Endothelial cell of umbilical vein (primary cell): ENCODE results near the gene IGFL2. TPM values are rescaled to one million over a fixed set of nuclear protein-coding genes. Genes with fewer than 3 reads are reported as not detected.

ENCODE experiments used
- BruUV-seq: library from RNA; stranded (reverse); fragments of 400-500 nt; replicated peaks from 2 replicates; lab custom pipeline; 2021; lab: Mats Ljungman, UMichigan
- CTCF ChIA-PET: fragments of 300-600, 350-600 bp; sonication (Branson Sonifier 250); formaldehyde crosslinking; loops from one replicate; lab custom pipeline; 2021; ENCODE audit warnings: antibody characterized with exemption, inconsistent platforms; lab: Charles Lee
- POLR2A ChIA-PET: fragments of 300-600, 350-600 bp; sonication (Branson Sonifier 250); formaldehyde crosslinking; loops from one replicate; lab custom pipeline; 2021; ENCODE audit warnings: antibody characterized with exemption, inconsistent platforms; lab: Charles Lee
- DNase-seq: peaks from one replicate; pipeline ENCODE4 v3.0.0-alpha.2; 2011; ENCODE audit warnings: low read depth, low spot score
- FAIRE-seq: peaks from 2 replicates; lab custom pipeline; 2011; peaks lifted over from hg19 to GRCh38; lab: Jason Lieb, UNC
- H2AFZ ChIP-seq: 2 replicates; pipeline ENCODE4 v1.6.0; 2012; ENCODE audit warnings: low read depth, low read length, control low read depth, inconsistent platforms
- H3K27ac ChIP-seq: 2 replicates; pipeline ENCODE4 v1.5.1; 2011; ENCODE audit warnings: low read depth, mild to moderate bottlenecking, control low read depth, low read length, moderate library complexity; ENCODE audit not compliant: insufficient read depth
- H3K27me3 ChIP-seq, 2 experiments: 2 replicates each; pipeline versions ENCODE4 v1.6.0 to v1.6.1; 2011; ENCODE audit warnings: low read length in 2 of 2, mixed read lengths in 1 of 2; ENCODE audit not compliant: control insufficient read depth in 2 of 2, insufficient read depth in 2 of 2
- H3K36me3 ChIP-seq, 2 experiments: 2 replicates in 1 of 2; 3 replicates in 1 of 2; pipeline ENCODE4 v1.5.1; 2011; ENCODE audit warnings: low read length in 2 of 2, mild to moderate bottlenecking in 1 of 2, moderate library complexity in 1 of 2; ENCODE audit not compliant: control insufficient read depth in 2 of 2, insufficient read depth in 2 of 2; ENCODE audit errors: extremely low read depth in 1 of 2
- H3K4me1 ChIP-seq: 3 replicates; pipeline ENCODE4 v1.5.1; 2011; ENCODE audit warnings: mild to moderate bottlenecking, low read length; ENCODE audit not compliant: control insufficient read depth, insufficient read depth; ENCODE audit errors: extremely low read depth
- H3K4me2 ChIP-seq: 2 replicates; pipeline ENCODE4 v1.6.1; 2011; ENCODE audit warnings: low read length, control low read depth, mixed read lengths; ENCODE audit not compliant: insufficient read depth
- H3K4me3 ChIP-seq, 3 experiments: fragments of 200-600 bp in 1 of 3; sonication (generic), shearing (Covaris generic) in 1 of 3; replicated peaks in 1 of 3; 2 replicates each; pipeline ENCODE4 v1.5.1; 2011 to 2016; ENCODE audit warnings: control low read depth in 3 of 3, low read length in 3 of 3, mild to moderate bottlenecking in 2 of 3, inconsistent platforms in 1 of 3, low read depth in 1 of 3, moderate library complexity in 1 of 3; ENCODE audit not compliant: insufficient read depth in 1 of 3
- H3K79me2 ChIP-seq: 2 replicates; pipeline ENCODE4 v1.6.0; 2012; ENCODE audit warnings: low read length, inconsistent platforms; ENCODE audit not compliant: control insufficient read depth, insufficient read depth
- H3K9ac ChIP-seq: replicated peaks from 2 replicates; pipeline ENCODE3; 2011; ENCODE audit warnings: low read length, control low read depth; ENCODE audit not compliant: insufficient read depth; ENCODE audit errors: extremely low read depth
- H3K9me1 ChIP-seq: replicated peaks from 3 replicates; pipeline ENCODE4 v1.6.0; 2011; ENCODE audit warnings: mild to moderate bottlenecking, low read length; ENCODE audit not compliant: control insufficient read depth, insufficient read depth; ENCODE audit errors: extremely low read depth
- H3K9me3 ChIP-seq: replicated peaks from 2 replicates; pipeline ENCODE4 v1.5.1; 2012; ENCODE audit warnings: low read length, inconsistent platforms; ENCODE audit not compliant: control insufficient read depth, insufficient read depth
- H4K20me1 ChIP-seq: replicated peaks from 2 replicates; pipeline ENCODE3; 2011; ENCODE audit warnings: mild to moderate bottlenecking, low read length; ENCODE audit not compliant: control insufficient read depth, insufficient read depth; ENCODE audit errors: extremely low read depth
- GATA2 ChIP-seq: IDR thresholded peaks from 2 replicates; pipeline ENCODE4 v1.7.0; 2011; ENCODE audit warnings: low read depth, mild to moderate bottlenecking, moderate library complexity, mixed read lengths, low read length; ENCODE audit not compliant: insufficient read length, insufficient read depth
- JUN ChIP-seq: IDR thresholded peaks from 2 replicates; pipeline ENCODE4 v1.6.1; 2011; ENCODE audit warnings: borderline replicate concordance, low read depth; ENCODE audit not compliant: insufficient read length, insufficient read depth
- POLR2AphosphoS5 ChIP-seq: IDR thresholded peaks from 2 replicates; pipeline ENCODE4 v1.6.1; 2012; ENCODE audit warnings: low read depth, mild to moderate bottlenecking, control low read depth, low read length, moderate library complexity; ENCODE audit not compliant: insufficient read depth
- dilution Hi-C: fragments of 300-500 bp; cut with MboI; formaldehyde crosslinking; loops from one replicate; pipeline ENCODE4 v1.15.0; 2019; ENCODE audit warnings: low sequenced_read_pairs; ENCODE audit not compliant: extremely low pct_ligation_motif_present
- intact Hi-C: fragments of 100-400 bp; cut with micrococcal nuclease; formaldehyde crosslinking; loops from one replicate; pipeline ENCODE4 v1.10.0; 2022
- polyA plus RNA-seq, 4 experiments: library from polyadenylated mRNA; depleted of rRNA in 3 of 4; stranded (reverse) in 3 of 4; unstranded in 1 of 4; fragments of >200 nt; gene quantifications; 2 replicates each; pipeline versions ENCODE4 v1.2.1 to v1.2.3, GENCODE V29; 2011 to 2012; ENCODE audit warnings: missing spikeins in 1 of 4
- total RNA-seq: library from RNA; stranded (reverse); gene quantifications from 2 replicates; pipeline ENCODE4 v1.2.3, GENCODE V29; 2021
- TF ChIP-seq, protein P1 (sequence below), 2 donors: IDR thresholded peaks; 1 replicate in 1 of 2; 2 replicates in 1 of 2; pipeline ENCODE4 v1.5.1; 2011; ENCODE audit warnings: low read length in 2 of 2, mild to moderate bottlenecking in 2 of 2, moderate library complexity in 2 of 2, control low read depth in 1 of 2, inconsistent platforms in 1 of 2, low read depth in 1 of 2; ENCODE audit not compliant: insufficient read depth in 1 of 2; ENCODE audit errors: extremely low read depth in 1 of 2
- TF ChIP-seq, protein P2 (sequence below): IDR thresholded peaks from 2 replicates; pipeline ENCODE4 v1.6.1; 2011; ENCODE audit not compliant: insufficient read depth, insufficient read length

The IGFL2 gene
- total and polyA plus RNA-seq, 2 donors (not counting 3 experiments of a cell fraction or from before 2014, with no cell fraction given), result not detected

DNA sequence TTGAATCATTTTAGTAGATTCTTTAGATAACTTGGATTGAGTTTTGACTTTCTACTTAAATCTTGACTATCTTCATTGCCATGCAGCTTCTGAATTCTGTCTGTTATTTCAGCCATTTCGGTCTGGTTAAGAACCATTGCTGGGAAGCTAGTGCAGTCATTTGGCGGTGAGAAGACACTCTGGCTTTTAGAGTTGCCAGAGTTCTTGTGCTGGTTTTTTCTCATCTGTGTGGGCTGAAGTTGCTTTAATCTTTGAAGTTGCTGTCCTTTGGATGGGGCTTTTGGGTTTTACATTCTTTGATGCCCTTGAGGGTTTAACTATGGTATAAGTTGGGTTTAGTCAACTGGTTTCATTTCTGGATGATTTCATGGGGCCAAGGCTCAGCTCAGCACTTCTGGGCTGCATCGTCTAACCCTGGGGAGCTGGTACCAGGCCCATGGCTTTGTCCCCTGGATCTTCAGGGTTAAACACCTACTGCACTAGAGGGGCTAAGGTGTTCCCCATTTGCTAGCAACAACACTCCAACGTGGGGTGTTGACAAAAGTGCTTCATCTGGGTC, 10.0 kb upstream of the IGFL2 start:
- POLR2A ChIA-PET, result no interaction called here
- H3K27me3 ChIP-seq, result peaks cover 9 to 30% of the 10 kb centered on the region in 2 experiments
- CTCF ChIA-PET, result no interaction called here
- intact Hi-C loops (no loop called here), dilution Hi-C loops (no loop called here)
- no peak overlapping the region for H2AFZ ChIP-seq
- no peaks in the 10 kb centered on the region for H3K36me3 ChIP-seq
- no peak overlapping the region for H3K4me2 ChIP-seq
- H3K27ac ChIP-seq, result no peak overlapping the region
- no peaks in the 10 kb centered on the region for H3K9me3 ChIP-seq
- DNase-seq (no peak), FAIRE-seq (no peak)
- H4K20me1 ChIP-seq, result no peaks in the 10 kb centered on the region
- TF ChIP-seq POLR2AphosphoS5 (no peak), GATA2 (no peak), JUN (no peak)
- TF ChIP-seq, protein P1, sequence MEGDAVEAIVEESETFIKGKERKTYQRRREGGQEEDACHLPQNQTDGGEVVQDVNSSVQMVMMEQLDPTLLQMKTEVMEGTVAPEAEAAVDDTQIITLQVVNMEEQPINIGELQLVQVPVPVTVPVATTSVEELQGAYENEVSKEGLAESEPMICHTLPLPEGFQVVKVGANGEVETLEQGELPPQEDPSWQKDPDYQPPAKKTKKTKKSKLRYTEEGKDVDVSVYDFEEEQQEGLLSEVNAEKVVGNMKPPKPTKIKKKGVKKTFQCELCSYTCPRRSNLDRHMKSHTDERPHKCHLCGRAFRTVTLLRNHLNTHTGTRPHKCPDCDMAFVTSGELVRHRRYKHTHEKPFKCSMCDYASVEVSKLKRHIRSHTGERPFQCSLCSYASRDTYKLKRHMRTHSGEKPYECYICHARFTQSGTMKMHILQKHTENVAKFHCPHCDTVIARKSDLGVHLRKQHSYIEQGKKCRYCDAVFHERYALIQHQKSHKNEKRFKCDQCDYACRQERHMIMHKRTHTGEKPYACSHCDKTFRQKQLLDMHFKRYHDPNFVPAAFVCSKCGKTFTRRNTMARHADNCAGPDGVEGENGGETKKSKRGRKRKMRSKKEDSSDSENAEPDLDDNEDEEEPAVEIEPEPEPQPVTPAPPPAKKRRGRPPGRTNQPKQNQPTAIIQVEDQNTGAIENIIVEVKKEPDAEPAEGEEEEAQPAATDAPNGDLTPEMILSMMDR (IDR thresholded peaks at IDR 0.05; ENCODE audit: extremely low read depth in 1 of 2, insufficient read depth in 1 of 2, low read depth in 1 of 2, low read length in 2 of 2), result no peak
- TF ChIP-seq, protein P2, sequence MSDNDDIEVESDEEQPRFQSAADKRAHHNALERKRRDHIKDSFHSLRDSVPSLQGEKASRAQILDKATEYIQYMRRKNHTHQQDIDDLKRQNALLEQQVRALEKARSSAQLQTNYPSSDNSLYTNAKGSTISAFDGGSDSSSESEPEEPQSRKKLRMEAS, result no peak
- H3K4me1 ChIP-seq, result peaks cover 13% of the 10 kb centered on the region
- H3K79me2 ChIP-seq, result no peaks in the 10 kb centered on the region
- BruUV-seq, result no TSS peak
- H3K4me3 ChIP-seq, result no peak overlapping the region
- no peak overlapping the region for H3K9ac ChIP-seq
- no peaks in the 10 kb centered on the region for H3K9me1 ChIP-seq
